GM12878 (cell line): ENCODE results near the gene CDKN1C. TPM values are rescaled to one million over a fixed set of nuclear protein-coding genes. Genes with fewer than 3 reads are reported as not detected.
A peak's percentile ranks its signal among the peaks of the same experiment; 100 is the strongest.

Experiments
- ATF7 ChIP-seq: fragments of 450-650 bp; IDR thresholded peaks from 2 replicates; pipeline ENCODE4 v1.6.1; 2016; ENCODE audit warnings: low read depth, mild to moderate bottlenecking
- BMI1 ChIP-seq: fragments of 450-650 bp; IDR thresholded peaks from 2 replicates; pipeline ENCODE4 v1.6.1; 2016; ENCODE audit warnings: mild to moderate bottlenecking, moderate library complexity, borderline replicate concordance
- BRCA1 ChIP-seq: IDR thresholded peaks from 2 replicates; pipeline ENCODE4 v1.6.1; 2011; ENCODE audit warnings: low read depth, low read length, improper control_type of control experiment
- CBX3 ChIP-seq: fragments of 200-600 bp; sonication (generic); IDR thresholded peaks from 2 replicates; pipeline ENCODE4 v1.6.1; 2016; ENCODE audit warnings: low read depth, borderline replicate concordance
- CBX5 ChIP-seq: sonication (generic); IDR thresholded peaks from 2 replicates; pipeline ENCODE4 v1.6.1; 2016; ENCODE audit warnings: low read depth, moderate library complexity, mild to moderate bottlenecking, inconsistent platforms
- CHD4 ChIP-seq: fragments of 200-600 bp; sonication (generic); IDR thresholded peaks from 2 replicates; pipeline ENCODE4 v1.6.1; 2016; ENCODE audit warnings: mild to moderate bottlenecking
- CREB1 ChIP-seq: IDR thresholded peaks from 2 replicates; pipeline ENCODE4 v1.6.1; 2012; ENCODE audit warnings: low read depth, mild to moderate bottlenecking, inconsistent platforms
- CREM ChIP-seq: IDR thresholded peaks from 2 replicates; pipeline ENCODE4 v1.6.1; 2014; ENCODE audit warnings: antibody characterized with exemption, low read depth
- E4F1 ChIP-seq: fragments of 450-650 bp; IDR thresholded peaks from 2 replicates; pipeline ENCODE4 v1.6.1; 2018; ENCODE audit warnings: borderline replicate concordance, mild to moderate bottlenecking; ENCODE audit not compliant: partially characterized antibody
- GABPA ChIP-seq: IDR thresholded peaks from 2 replicates; pipeline ENCODE4 v1.6.1; 2014; ENCODE audit warnings: antibody characterized with exemption, low read depth, mild to moderate bottlenecking, inconsistent platforms
- HDAC2 ChIP-seq: fragments of 200-600 bp; sonication (generic); IDR thresholded peaks from 2 replicates; pipeline ENCODE4 v1.6.1; 2017
- IKZF1 ChIP-seq: fragments of 450-650 bp; conservative IDR thresholded peaks from 2 replicates; pipeline ENCODE4 v1.6.1; 2017; ENCODE audit warnings: antibody characterized with exemption, mild to moderate bottlenecking
- KAT2A ChIP-seq: conservative IDR thresholded peaks from 2 replicates; pipeline ENCODE4 v1.6.1; 2011; ENCODE audit warnings: low read depth, low read length; ENCODE audit not compliant: control insufficient read depth
- LARP7 ChIP-seq: fragments of 450-650 bp; IDR thresholded peaks from 2 replicates; pipeline ENCODE4 v1.6.1; 2017; ENCODE audit warnings: mild to moderate bottlenecking
- MTA2 ChIP-seq: fragments of 450-650 bp; IDR thresholded peaks from 2 replicates; pipeline ENCODE4 v1.6.1; 2016; ENCODE audit warnings: low read depth, mild to moderate bottlenecking, moderate library complexity
- MTA3 ChIP-seq: IDR thresholded peaks from 2 replicates; pipeline ENCODE4 v1.6.1; 2012; ENCODE audit warnings: low read length, inconsistent platforms, borderline replicate concordance
- MXI1 ChIP-seq: fragments of 150-350 bp; IDR thresholded peaks from 2 replicates; pipeline ENCODE4 v1.6.1; 2011; ENCODE audit warnings: low read depth, mild to moderate bottlenecking, inconsistent platforms, low read length, improper control_type of control experiment
- NFYA ChIP-seq: IDR thresholded peaks from 2 replicates; pipeline ENCODE4 v1.6.1; 2011; ENCODE audit warnings: low read depth, mild to moderate bottlenecking, low read length, improper control_type of control experiment, borderline replicate concordance
- PKNOX1 ChIP-seq: fragments of 450-650 bp; IDR thresholded peaks from 2 replicates; pipeline ENCODE4 v1.6.1; 2016; ENCODE audit warnings: mild to moderate bottlenecking
- RBBP5 ChIP-seq: fragments of 200-600 bp; sonication (generic); conservative IDR thresholded peaks from 2 replicates; pipeline ENCODE4 v1.6.1; 2016
- SIN3A ChIP-seq: IDR thresholded peaks from 2 replicates; pipeline ENCODE4 v1.6.1; 2012; ENCODE audit warnings: low read depth, low read length, improper control_type of control experiment
- SIX5 ChIP-seq: IDR thresholded peaks from 2 replicates; pipeline ENCODE4 v1.6.1; 2011; ENCODE audit warnings: mild to moderate bottlenecking, low read depth, low read length, moderate library complexity; ENCODE audit not compliant: severe bottlenecking
- SMAD5 ChIP-seq: IDR thresholded peaks from 2 replicates; pipeline ENCODE4 v1.6.1; 2016; ENCODE audit warnings: antibody characterized with exemption, low read depth
- SMC3 ChIP-seq: IDR thresholded peaks from 2 replicates; pipeline ENCODE4 v1.6.1; 2011; ENCODE audit warnings: low read length, improper control_type of control experiment, borderline replicate concordance
- SPI1 ChIP-seq: IDR thresholded peaks from 2 replicates; pipeline ENCODE4 v1.6.1; 2011; ENCODE audit warnings: low read depth, mild to moderate bottlenecking, low read length, moderate library complexity, borderline replicate concordance; ENCODE audit not compliant: insufficient read depth
- TCF3 ChIP-seq: IDR thresholded peaks from 2 replicates; pipeline ENCODE4 v1.6.1; 2012; ENCODE audit warnings: low read depth, mild to moderate bottlenecking, low read length, borderline replicate concordance; ENCODE audit not compliant: insufficient read depth
- YBX1 ChIP-seq: fragments of 450-650 bp; IDR thresholded peaks from 2 replicates; pipeline ENCODE4 v1.6.1; 2016; ENCODE audit warnings: antibody characterized with exemption
- ZNF217 ChIP-seq: fragments of 450-650 bp; IDR thresholded peaks from 2 replicates; pipeline ENCODE4 v1.6.1; 2017; ENCODE audit warnings: antibody characterized with exemption, mild to moderate bottlenecking
- ZNF24 ChIP-seq: fragments of 450-650 bp; IDR thresholded peaks from 2 replicates; pipeline ENCODE4 v1.6.1; 2017; ENCODE audit warnings: antibody characterized with exemption, mild to moderate bottlenecking
- ZNF274 ChIP-seq: IDR thresholded peaks from one replicate; pipeline ENCODE4 v1.8.0; 2011; ENCODE audit not compliant: insufficient read length, insufficient read depth
- polyA plus RNA-seq, 11 experiments: library from polyadenylated mRNA; depleted of rRNA in 4 of 11; unstranded in 6 of 11; stranded (reverse) in 5 of 11; fragments of >200 nt; fragmentation: Nextera tagmentation in 4 of 11; fragmentation: Illumina TruSeq in 1 of 11; extraction: Ambion mirVana in 4 of 11; extraction: Trizol in 1 of 11; gene quantifications; 1 replicate in 1 of 11; 2 replicates in 10 of 11; pipeline versions ENCODE4 v1.2.1 to v1.2.3, GENCODE V29; 2011 to 2016; ENCODE audit warnings: inconsistent platforms in 2 of 11, missing spikeins in 2 of 11, low read depth in 1 of 11
- total RNA-seq, 4 experiments: library from RNA; depleted of rRNA in 3 of 4; stranded (reverse); fragments of >200 nt in 3 of 4; fragmentation: Illumina TruSeq in 1 of 4; extraction: Trizol in 1 of 4; gene quantifications; 2 replicates each; pipeline versions ENCODE4 v1.2.1 to v1.2.3, GENCODE V29; 2013 to 2021
- TF ChIP-seq, protein P1 (sequence below): IDR thresholded peaks from 2 replicates; pipeline ENCODE4 v1.6.1; 2011; ENCODE audit warnings: mild to moderate bottlenecking, low read depth, low read length, moderate library complexity; ENCODE audit not compliant: insufficient replicate concordance

CDKN1C gene
- total and polyA plus RNA-seq, 10 of the 15 experiments (the other 5 are each of a cell fraction or from before 2014, with no cell fraction given): 0.05 to 0.21 (median 0.14) TPM; not detected in 7

DNA sequence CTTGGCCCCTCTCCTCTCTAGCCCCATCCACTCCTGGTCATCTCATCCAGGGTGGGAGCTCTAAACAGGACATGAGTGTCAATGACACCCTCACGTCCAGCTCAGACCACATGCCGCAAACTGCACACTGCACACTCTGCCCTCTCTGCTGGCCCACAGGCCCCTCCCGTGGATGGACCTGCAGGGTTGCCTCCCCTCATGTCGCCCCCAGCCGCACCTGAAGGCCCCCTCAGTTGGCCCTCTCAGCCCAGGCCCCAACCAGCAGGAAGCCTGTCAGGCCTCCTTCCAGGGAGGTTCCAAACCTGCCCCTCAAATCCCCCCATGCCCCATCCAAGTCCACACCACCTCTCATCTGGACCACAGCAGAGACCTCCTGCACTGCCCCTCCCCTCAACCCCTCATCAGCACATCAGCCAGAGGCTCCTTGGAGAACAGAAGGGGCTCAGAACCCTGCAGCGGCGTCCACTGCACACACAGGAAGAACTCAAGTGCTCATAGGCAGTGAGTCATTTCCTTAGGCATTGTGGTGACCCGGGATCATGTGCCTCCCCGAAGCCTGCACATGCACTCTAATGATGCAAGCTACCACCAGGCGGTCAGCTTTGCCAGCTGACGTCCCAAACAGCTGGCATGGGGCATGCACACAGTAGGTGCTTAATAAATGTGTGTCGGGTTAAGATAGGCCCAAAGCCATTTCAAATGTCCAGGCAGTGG lies 12.9 kb upstream of the CDKN1C start (continued):
- TF ChIP-seq ATF7 (no peak), MXI1 (no peak), SMC3 (no peak), MTA3 (no peak), BRCA1 (no peak), HDAC2 (no peak), CREB1 (no peak), RBBP5 (no peak), ZNF274 (no peak), GABPA (no peak), CREM (no peak), MTA2 (no peak), E4F1 (no peak), NFYA (no peak), SMAD5 (no peak), YBX1 (no peak), KAT2A (no peak), CBX3 (no peak), LARP7 (no peak), IKZF1 (no peak), SIN3A (no peak), SIX5 (no peak), ZNF217 (no peak), PKNOX1 (no peak), BMI1 (no peak), ZNF24 (no peak), SPI1 (no peak), CBX5 (no peak), CHD4 (no peak), TCF3 (0 out of 2 replicates have a peak, but pooled peaks have one; percentile 45)
- TF ChIP-seq, protein P1, sequence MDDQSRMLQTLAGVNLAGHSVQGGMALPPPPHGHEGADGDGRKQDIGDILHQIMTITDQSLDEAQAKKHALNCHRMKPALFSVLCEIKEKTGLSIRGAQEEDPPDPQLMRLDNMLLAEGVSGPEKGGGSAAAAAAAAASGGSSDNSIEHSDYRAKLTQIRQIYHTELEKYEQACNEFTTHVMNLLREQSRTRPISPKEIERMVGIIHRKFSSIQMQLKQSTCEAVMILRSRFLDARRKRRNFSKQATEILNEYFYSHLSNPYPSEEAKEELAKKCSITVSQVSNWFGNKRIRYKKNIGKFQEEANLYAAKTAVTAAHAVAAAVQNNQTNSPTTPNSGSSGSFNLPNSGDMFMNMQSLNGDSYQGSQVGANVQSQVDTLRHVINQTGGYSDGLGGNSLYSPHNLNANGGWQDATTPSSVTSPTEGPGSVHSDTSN: no peak
